Nephron progenitor cell (in vitro differentiated cells): ENCODE measurements around the gene BACH1.

Experiments used
- DNase-seq: peaks from one replicate; pipeline ENCODE4 v3.0.0; 2021
- H3K27ac Mint-ChIP-seq: 2 replicates; pipeline ENCODE4 v1.8.0; 2021; ENCODE audit warnings: mild to moderate bottlenecking, moderate library complexity, mixed read lengths
- H3K27me3 Mint-ChIP-seq: 2 replicates; pipeline ENCODE4 v1.8.0; 2021; ENCODE audit warnings: mild to moderate bottlenecking, low read depth, mixed read lengths; ENCODE audit not compliant: poor library complexity
- H3K36me3 Mint-ChIP-seq: 2 replicates; pipeline ENCODE4 v1.8.0; 2021; ENCODE audit warnings: low read depth, mixed read lengths
- H3K4me1 Mint-ChIP-seq: 2 replicates; pipeline ENCODE4 v1.8.0; 2021; ENCODE audit warnings: mixed read lengths
- H3K4me3 Mint-ChIP-seq: 2 replicates; pipeline ENCODE4 v1.8.0; 2021; ENCODE audit warnings: mild to moderate bottlenecking, moderate library complexity, mixed read lengths
- H3K9me3 Mint-ChIP-seq: 2 replicates; pipeline ENCODE4 v1.8.0; 2021; ENCODE audit warnings: mild to moderate bottlenecking, moderate library complexity, mixed read lengths
- TF ChIP-seq, protein P1 (sequence below): fragments of 200-600 bp; sonication (generic); IDR thresholded peaks from 2 replicates; pipeline ENCODE4 v1.5.0; 2021; ENCODE audit warnings: antibody characterized with exemption

The BACH1 gene

DNA sequence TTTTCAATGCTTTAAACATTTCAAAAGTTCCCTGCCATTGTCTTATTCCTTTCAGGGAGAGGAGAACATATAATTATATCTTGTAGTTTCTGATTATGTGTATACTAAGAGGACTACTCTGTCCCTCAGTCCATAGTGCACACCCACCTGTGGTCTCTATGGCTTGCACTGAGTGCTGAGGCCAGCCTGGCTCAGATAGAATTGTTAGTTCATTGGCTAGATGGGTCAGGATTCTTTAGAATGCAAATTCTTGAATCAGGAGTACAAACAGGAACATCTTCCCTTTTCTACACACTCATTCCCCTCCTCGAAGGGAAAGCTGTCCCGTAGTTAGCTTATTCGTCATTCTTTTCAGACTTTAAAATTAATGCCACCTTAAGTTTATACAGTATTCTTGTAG is 8.2 kb downstream of the BACH1 start:
- Mint-ChIP-seq H3K4me1 (peaks cover 38% of the 10 kb centered on the region), H3K4me3 (no peak overlapping the region), H3K27ac (no peak overlapping the region), H3K27me3 (no peaks in the 10 kb centered on the region), H3K36me3 (peaks cover 59% of the 10 kb centered on the region), H3K9me3 (peaks cover 27% of the 10 kb centered on the region)
- no peak for DNase-seq
- TF ChIP-seq, protein P1, sequence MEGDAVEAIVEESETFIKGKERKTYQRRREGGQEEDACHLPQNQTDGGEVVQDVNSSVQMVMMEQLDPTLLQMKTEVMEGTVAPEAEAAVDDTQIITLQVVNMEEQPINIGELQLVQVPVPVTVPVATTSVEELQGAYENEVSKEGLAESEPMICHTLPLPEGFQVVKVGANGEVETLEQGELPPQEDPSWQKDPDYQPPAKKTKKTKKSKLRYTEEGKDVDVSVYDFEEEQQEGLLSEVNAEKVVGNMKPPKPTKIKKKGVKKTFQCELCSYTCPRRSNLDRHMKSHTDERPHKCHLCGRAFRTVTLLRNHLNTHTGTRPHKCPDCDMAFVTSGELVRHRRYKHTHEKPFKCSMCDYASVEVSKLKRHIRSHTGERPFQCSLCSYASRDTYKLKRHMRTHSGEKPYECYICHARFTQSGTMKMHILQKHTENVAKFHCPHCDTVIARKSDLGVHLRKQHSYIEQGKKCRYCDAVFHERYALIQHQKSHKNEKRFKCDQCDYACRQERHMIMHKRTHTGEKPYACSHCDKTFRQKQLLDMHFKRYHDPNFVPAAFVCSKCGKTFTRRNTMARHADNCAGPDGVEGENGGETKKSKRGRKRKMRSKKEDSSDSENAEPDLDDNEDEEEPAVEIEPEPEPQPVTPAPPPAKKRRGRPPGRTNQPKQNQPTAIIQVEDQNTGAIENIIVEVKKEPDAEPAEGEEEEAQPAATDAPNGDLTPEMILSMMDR = no peak

DNA sequence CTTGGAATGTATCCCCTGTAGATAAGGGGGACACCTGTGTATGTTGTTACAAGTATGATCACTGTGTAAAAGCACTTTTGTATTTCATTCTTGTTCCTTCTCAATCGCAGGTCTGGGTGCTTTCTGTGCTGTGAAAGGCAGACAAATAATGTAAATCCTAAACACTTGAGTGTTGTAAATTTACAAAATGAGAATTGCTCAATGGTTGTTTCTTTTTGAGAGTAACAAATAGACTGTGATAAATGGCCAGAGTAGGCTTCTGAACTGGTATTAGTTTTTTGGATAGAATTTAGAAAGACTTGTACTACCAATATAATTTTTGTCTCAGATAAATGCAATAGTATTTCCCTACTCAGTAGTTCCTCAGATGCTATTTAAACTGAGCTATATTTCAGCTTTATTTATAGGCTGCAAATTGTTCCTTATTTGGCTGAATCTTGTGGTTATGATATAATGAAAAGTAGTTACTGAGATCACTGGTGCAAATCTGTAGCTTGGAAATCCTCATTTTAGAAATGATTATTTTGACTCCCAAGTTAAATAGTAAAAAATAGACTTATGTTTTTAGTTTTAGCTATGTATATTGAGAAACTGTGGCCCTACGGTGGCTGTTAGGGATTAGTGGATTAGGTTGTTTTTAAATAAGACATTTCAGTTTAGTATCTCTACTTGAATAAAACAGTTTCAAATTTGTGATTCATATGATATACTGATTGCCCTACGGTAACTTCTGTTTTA is 9.2 kb downstream of the BACH1 start:
- TF ChIP-seq, protein P1 = no peak
- DNase-seq = no peak
- peaks cover 68% of the 10 kb centered on the region for H3K36me3 Mint-ChIP-seq
- H3K9me3 Mint-ChIP-seq = peaks cover 37% of the 10 kb centered on the region
- H3K27ac Mint-ChIP-seq = no peak overlapping the region
- no peak overlapping the region for H3K4me3 Mint-ChIP-seq
- no peaks in the 10 kb centered on the region for H3K27me3 Mint-ChIP-seq
- H3K4me1 Mint-ChIP-seq = peaks cover 28% of the 10 kb centered on the region

DNA sequence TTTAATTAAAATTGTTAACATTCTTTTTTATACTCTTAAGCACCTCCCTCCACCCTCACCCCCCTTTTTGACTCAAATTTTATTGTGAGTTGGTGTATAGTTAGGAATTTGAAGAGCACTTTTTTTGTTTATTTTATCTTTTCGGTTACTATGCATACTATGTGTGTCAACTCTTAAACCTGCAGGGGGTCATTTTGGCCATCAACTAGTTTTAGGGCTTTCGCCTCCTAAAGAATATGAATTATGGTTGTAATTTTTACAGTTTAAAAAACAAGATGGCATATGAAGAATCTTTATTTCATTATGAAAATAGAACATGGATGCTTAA is 9.7 kb downstream of the BACH1 start:
- no peaks in the 10 kb centered on the region for H3K27me3 Mint-ChIP-seq
- no peak for DNase-seq
- H3K36me3 Mint-ChIP-seq = peaks cover 74% of the 10 kb centered on the region
- H3K27ac Mint-ChIP-seq = no peak overlapping the region
- H3K4me1 Mint-ChIP-seq = peaks cover 23% of the 10 kb centered on the region
- peaks cover 42% of the 10 kb centered on the region for H3K9me3 Mint-ChIP-seq
- TF ChIP-seq, protein P1 = no peak
- no peak overlapping the region for H3K4me3 Mint-ChIP-seq

DNA sequence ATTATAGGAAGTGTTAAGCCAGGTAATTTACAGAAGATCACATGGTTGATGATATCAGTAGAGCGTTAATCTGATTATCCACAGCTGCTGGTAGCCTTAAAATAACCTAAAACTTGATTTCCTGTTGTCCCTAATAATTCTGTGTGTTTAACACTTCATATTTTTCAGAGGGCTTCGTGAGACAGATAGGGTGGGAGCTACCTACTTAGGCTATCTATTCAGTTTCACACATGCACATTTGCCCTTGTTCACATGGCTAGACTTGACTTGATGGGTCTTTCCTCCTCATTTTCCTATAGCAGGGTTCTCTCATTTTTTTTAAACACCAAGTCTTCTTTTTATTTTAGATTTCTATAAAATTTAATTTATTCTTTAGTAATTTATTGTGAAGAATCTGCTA is 11.0 kb downstream of the BACH1 start:
- peaks cover 45% of the 10 kb centered on the region for H3K9me3 Mint-ChIP-seq
- no peaks in the 10 kb centered on the region for H3K27me3 Mint-ChIP-seq
- H3K4me3 Mint-ChIP-seq = no peak overlapping the region
- DNase-seq = no peak
- H3K27ac Mint-ChIP-seq = no peak overlapping the region
- peaks cover 77% of the 10 kb centered on the region for H3K36me3 Mint-ChIP-seq
- H3K4me1 Mint-ChIP-seq = peaks cover 15% of the 10 kb centered on the region
- TF ChIP-seq, protein P1 = no peak

DNA sequence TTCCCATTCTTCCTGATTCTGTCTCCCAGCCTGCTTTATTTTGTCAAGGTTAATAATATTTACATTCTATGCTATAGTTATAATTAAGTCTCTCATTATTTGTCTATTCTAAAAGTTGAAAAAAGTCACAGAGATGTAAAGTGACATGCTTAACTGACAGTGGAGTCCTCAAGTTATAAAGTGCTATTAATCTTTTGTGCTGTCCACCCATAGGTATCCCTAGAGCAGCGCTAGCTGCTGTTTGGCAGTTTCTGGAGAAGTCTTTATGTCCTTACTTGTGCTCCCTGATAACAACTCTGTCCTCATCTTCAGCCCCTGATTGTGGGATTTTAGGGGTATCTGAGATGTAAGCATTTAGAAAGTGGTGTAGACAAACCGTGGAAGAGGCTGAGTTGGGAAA is 13.1 kb downstream of the BACH1 start:
- H3K9me3 Mint-ChIP-seq = peaks cover 45% of the 10 kb centered on the region
- H3K27me3 Mint-ChIP-seq = no peaks in the 10 kb centered on the region
- no peak for DNase-seq
- peaks cover 5% of the 10 kb centered on the region for H3K4me1 Mint-ChIP-seq
- H3K27ac Mint-ChIP-seq = no peak overlapping the region
- no peak overlapping the region for H3K4me3 Mint-ChIP-seq
- H3K36me3 Mint-ChIP-seq = peaks cover 79% of the 10 kb centered on the region
- TF ChIP-seq, protein P1 = no peak

DNA sequence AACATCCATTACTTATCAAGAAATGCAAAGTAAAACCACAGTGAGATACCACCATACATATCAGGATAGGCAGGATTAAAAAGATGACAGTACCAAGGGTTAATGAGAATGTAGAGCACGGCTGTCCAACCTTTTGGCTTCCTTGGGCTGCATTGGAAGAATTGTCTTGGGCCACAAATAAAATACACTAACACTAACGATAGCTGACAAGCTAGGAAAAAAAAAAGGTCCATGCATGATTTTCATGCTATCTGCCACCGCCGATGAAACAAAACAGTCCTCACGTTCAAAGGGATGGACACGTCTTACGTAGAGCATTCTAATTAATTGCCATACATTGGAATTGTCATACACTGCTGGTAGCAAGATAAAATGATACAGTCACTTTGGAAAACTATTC is 14.3 kb downstream of the BACH1 start:
- Mint-ChIP-seq H3K27me3 (no peaks in the 10 kb centered on the region), H3K27ac (no peak overlapping the region), H3K9me3 (peaks cover 51% of the 10 kb centered on the region), H3K4me3 (no peak overlapping the region), H3K4me1 (peaks cover 5% of the 10 kb centered on the region), H3K36me3 (peaks cover 80% of the 10 kb centered on the region)
- TF ChIP-seq, protein P1 = no peak
- no peak for DNase-seq
